SK-N-MC (cell line): ENCODE measurements around the gene CCDC66.

ENCODE experiments used
- EZH2 ChIP-seq: fragments of 200-600 bp; sonication (generic); IDR thresholded peaks from one replicate; pipeline ENCODE4 v1.6.1; 2017; ENCODE audit warnings: antibody characterized with exemption
- FOXP2 ChIP-seq: optimal IDR thresholded peaks from 2 replicates; pipeline ENCODE3; 2011; ENCODE audit warnings: mild to moderate bottlenecking, moderate library complexity; ENCODE audit not compliant: insufficient read depth; ENCODE audit errors: extremely low read length, control extremely low read depth
- POLR2AphosphoS5 ChIP-seq: IDR thresholded peaks from 2 replicates; pipeline ENCODE4 v1.6.1; 2012; ENCODE audit warnings: mild to moderate bottlenecking, low read depth, low read length, borderline replicate concordance

DNA sequence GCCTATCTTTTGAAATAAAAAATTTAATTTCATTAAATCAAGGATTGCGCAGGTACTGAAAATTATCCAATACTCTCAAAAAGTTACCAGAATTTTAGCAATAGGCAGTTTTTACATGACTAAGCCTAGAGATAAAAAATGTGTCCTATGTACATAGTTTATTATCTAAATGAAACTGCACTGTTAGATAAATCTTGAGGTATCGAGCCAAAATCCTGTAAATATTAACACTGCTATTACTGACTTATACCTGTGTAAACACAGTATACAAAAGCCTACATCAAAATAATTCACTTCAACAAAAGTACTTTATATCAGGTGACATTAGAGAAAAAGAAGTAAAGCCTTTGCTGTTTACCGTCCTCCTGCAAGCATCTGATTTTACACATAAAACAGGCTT, 65.4 kb downstream of the CCDC66 start:
- no peak for TF ChIP-seq FOXP2
- no peak for TF ChIP-seq POLR2AphosphoS5
- no peak for TF ChIP-seq EZH2
